HUDEP-2 (cell line): ENCODE measurements around the gene ANK3.

Source experiments
- DNase-seq, 76 experiments: peaks; one replicate each; lab custom pipeline; 2025; ENCODE audit not compliant: unreplicated experiment in 76 of 76; lab: John Stamatoyannopoulos, UW

The ANK3 gene

DNA sequence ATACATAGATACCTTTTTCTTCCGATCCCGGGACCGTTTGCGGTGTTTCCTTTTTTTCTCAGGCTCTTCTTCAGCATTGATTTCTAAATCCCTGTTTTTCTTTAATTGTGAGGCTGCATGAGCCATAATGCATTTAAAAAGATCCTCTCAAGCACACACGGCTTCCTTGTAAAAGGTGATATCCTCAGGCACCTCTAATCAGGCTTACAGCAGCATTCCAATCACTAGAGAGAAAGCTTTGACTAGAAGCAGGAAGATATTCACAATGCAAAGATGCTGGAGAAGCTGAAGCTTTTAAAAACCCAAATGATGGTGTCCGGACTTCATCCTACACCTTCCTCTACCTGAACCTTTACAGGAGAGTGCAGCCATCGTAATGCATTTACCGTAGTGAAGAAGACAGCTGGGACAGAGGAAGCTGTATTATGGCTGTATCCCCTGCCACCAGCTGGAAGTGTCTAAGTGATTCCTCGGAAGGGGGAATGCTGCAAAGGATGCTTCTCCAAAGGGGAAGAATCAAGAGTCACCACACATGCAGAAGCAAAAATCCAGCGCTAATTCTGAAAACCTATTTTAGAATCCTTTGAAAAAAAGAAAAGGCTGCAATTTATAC, at the start of gene ANK3:
ANK3 (minus strand) TSS at position 463 of the 613 bp plus-strand sequence; CDS start at position 126, 337 bp downstream.
- no peak for DNase-seq

DNA sequence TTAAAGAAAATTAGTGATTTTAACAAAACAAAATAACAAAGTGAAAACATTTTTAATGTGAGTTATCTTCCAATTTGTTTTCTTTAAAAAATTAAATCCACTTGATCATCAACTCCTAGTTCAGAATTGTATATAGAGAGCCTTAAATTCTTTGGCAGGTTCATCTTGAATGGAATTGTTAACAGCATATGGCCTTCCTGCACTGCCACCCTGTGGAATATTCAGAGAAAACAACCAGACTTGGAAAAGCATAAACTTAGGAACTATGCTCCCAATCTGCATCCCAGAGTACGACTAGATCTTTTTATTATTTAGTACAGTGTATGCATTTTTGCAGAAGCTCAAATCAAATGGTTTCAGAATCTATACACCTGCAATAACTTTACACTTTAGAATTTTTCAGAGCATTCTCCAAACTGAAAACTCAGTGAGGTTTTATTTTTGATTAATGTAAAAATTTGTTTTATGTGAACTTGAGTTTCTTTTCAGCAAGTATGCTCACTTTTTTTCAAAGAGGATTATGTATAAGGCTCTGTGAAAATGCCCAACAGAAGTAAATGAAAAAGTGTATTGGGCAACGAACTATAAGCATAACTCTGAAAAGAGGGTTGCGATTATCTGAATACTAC, 44.9 kb upstream of the ANK3 start:
- peak in 9 of 76 experiments; percentile 2 to 18 (median 10) for DNase-seq

DNA sequence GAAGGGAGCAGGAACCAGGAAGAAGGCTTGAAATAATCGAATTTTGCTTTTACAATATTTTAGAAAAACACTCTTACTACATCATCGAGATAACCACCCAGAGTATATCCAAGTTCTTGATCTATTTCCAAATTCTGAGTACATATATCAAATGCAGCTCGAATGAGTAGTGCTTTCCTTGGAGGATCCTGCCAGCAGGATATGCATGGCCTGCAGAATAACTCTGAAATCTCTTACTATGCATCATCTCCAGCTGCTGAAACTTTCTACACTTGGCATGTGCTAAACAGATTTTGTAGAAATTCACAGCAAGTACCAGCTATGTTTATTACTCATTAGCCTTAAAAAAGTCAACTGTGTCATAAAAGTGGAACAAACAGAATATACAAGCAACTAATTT, 44.0 kb upstream of the ANK3 start:
- no peak for DNase-seq

DNA sequence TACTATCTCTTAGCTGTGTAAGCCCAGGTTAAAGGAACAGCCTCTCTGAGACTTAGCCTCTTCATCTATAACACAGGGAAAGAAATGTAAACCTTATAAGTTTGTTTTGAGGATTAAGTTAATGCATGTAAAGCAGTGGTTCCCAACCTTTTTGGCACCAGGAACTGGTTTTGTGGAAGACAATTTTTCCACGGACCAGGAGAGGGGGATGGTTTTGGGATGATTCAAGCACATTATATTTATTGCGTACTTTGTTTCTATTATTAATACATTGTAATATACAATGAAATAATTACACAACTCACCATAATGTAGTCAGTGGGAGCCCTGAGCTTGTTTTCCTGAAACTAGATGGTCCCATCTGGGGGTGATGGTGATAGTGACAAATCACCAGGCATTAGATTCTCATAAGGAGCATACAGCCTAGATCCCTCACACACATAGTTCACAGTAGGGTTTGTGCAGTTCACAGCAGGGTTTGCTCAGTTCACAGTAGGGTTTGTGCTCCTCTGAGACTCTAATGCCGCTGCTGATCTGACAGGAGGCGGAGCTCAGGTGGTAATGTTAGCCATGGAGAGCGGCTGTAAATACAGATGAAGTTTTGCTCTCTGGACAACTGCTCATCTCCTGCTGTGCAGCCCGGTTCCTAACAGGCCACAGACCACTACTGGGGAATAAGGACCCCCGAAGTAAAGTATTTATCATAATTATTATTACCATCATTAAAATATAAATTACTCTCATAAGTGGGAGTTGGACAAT, 41.3 kb upstream of the ANK3 start:
- no peak for DNase-seq

DNA sequence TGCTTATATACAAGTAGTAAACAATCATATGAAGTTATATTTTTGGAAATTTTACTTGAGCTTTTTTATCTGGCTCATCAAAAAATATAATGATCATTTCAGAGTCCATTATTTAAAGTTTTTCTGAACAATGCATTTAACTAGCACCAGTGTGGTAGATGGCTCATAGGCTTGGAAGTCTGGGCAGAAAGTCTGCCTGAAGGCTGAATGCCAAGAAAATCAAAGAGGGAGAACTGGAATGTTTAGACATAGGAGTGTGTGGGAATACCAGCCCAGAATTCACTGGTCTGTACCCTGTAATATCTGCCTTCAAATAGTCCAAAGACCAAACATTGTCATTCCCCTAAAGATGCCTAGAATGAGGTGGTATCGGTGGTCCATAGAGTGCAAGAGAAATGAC, 40.3 kb upstream of the ANK3 start:
- DNase-seq, result no peak

DNA sequence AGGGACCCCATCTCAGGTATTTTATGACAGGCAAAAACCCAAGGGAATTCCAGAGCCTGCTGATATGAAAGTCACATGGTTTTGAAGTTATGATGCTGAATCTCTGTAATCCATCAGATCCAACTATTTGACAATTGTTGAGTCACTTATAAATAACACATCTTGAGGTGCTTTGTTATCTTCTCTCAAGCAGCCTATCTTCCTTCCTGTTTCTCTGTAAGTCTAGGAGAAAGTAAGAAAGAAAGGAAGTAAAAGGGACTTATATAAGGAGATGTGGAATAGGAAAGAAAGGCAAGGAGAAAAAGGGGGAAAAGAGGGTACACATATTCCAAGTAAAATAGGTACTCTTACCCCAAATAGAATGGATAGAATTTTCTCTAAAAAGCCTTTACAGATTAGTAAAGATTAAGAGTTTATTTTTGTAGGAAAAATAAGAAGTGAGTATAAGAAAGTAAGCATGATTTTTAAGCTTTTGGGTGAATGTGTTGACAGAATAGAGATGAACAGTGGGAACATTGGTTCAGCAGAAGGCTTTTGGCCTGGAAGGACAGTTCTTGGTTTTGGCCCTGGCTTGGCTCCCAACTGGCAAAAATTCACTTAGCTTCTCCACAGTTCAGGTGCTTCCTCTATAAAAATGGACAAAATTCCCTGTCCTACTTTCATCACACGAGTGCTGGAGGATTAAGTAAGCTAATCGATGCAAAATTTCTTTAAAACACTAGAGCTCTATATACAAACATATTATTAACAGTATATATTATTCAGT, 39.6 kb upstream of the ANK3 start:
- DNase-seq, result no peak

DNA sequence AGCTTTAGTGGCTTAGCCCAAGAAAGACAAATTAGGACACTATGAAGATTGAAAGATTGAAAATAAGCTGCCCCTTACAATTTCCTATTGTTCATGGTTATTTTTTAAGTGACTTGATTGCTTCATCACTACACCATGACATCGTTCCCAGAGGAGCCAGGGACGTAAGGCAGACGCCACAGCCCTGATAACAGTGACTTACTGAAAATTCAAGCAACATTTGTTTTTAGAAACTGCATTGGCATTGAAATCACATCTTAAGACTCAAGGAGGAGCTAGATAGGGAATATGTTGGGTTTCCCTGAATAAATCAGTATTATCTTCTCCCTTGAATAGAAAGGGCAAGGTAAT, 38.7 kb upstream of the ANK3 start:
- no peak for DNase-seq

DNA sequence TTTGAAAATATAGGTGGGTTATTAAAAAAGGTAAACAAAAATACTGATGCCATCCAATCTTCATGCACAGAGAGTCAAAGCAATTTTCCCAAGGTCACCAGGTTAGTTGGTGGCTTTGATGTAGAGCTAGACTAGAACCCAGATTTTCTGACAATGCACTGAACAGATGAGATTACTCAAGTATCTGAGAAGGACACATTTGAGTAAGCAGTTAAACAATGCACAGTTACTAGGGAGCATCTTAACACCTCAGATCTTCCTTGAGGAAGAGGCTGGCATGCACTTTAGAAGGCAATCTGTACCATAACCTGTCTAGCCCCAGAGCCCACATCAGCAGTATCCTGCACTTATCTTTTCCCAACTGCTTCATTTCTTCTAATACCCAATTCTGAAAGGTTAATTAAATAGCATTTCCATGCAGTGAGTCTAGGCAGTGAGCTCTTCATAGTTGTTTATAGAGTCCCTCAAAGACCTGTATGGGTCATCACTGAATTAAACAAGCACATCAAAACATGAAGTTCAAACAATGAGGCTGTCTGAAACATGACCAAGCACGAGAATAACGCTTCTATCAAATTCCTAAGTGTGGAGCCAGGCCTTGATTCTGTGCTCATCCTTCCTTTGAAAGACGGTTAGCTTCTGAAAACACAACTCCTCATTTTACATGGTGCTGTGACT, 38.2 kb upstream of the ANK3 start:
- no peak for DNase-seq

DNA sequence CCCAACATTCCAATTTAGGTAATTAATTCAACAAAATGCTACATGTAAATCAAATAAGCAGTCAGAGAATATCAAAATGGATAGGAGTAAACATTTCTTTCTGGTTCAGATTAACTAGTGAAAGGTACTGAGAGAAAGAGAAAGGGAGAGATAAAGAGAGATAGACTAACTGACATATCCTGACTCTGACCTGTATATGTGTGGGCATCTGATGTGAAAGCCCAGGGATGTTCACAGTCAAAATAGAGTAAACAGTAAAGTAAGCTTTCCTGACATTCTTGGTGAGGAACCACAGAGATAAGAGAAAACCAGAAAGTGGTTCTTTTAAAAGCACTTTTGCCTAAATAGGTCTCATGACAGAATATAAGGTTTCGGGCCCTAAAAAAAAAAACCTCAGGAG, 37.5 kb upstream of the ANK3 start:
- no peak for DNase-seq

DNA sequence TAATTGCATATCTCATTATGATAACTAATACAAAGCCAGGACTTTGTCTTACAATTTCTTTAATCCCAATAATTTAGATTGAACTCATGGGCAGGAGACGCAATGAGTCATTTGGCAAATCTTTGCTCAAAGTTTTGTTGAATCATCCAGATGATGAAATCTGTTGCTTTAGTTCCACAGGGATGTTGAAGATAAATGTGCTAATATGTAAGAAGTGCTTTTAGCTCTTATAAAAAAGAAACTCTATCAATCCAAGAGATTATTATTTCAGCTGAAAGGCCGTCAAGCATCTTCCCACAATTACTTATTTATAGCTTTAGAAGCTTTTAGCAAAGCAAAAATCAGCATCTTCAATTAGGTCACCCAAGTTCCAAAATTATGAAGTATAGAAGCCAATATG, 36.8 kb upstream of the ANK3 start:
- no peak for DNase-seq

DNA sequence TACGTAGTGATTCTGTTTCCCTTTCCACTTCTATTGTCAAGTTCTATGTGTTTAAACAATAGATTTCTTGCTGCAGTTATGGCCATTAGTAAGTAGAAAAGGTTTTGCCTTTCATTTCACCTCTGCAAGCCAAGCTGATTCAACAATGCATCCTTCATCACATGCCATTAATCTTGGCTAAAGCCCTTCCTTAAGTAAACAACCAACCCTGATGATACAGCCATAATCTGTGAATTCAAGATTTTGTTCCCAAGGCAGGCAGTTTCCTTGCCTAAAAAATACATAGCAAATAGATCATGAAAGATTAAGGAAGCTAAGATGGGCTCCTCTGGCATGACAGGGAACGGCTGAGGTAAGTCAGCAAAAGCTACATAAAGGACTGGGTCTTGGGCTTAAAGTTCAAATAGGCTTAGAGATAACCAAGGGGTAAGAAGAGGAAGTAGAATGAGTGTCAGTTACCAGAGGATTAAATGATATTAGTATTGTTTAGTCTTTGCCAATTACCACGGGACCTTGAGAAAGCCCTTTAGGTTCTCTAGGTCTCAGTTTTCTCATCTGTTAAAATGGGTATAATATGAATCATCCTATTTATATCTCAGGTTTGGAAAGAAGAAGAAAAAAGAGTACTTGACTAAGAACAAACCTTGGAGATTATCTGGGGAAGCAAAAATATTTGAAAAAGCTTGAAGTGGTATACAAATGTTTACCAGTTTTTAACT, 35.9 kb upstream of the ANK3 start:
- no peak for DNase-seq

DNA sequence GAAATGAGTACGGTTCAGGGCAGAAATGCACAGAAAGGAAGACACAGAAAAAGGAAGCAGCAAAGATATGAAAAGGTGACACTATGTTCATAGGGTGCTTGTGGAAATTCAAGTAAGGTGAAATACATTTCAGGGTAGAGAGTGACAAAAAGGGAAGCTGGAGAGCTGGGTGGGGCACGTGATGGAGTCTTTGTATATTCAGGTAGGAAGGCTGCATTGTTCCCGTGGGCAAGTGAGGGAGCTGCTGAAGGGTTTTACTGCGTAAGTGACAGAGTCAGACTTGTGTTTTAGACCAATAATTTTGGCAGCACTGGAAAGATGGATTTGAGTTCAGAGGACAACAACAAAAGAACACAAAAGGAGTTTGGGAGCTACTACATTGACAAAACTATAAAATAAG, 35.3 kb upstream of the ANK3 start:
- DNase-seq, result no peak

DNA sequence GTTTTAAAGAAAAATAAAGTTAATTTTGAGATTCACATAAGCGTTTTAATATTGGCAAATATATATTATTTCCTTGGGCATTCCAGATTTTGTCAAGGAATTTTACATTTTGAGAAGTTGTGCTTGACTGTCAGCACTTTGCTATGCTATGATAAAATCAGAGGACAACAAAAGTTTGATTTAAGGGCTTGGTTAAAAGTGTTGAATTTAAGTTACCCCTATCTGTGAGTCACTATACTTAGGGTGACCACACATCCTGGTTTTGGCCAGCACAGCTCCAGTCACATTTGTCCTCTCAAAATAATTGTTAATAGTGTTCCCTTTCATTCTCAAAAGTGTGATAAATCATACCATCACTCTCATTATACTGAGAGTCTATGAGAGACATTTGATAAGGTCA, 34.2 kb upstream of the ANK3 start:
- DNase-seq, result no peak

DNA sequence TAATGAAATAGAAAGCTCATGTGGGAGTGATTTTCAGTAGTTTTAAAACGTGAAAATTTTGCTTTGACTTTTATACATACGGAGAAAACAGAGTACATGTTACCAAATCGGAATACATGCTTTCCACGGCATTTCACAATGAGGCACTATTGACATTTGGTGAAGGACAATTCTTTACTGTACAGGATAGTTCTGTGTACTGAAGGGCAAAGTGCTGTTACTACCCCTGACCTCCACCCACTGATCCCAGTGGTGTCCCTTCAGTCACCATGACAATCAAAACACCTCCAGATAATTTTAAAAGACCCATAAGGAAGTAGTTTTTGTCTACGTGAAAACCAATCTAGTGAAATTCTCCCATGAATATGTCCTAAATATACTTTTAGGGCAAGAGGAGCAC, 33.1 kb upstream of the ANK3 start:
- DNase-seq, result no peak

DNA sequence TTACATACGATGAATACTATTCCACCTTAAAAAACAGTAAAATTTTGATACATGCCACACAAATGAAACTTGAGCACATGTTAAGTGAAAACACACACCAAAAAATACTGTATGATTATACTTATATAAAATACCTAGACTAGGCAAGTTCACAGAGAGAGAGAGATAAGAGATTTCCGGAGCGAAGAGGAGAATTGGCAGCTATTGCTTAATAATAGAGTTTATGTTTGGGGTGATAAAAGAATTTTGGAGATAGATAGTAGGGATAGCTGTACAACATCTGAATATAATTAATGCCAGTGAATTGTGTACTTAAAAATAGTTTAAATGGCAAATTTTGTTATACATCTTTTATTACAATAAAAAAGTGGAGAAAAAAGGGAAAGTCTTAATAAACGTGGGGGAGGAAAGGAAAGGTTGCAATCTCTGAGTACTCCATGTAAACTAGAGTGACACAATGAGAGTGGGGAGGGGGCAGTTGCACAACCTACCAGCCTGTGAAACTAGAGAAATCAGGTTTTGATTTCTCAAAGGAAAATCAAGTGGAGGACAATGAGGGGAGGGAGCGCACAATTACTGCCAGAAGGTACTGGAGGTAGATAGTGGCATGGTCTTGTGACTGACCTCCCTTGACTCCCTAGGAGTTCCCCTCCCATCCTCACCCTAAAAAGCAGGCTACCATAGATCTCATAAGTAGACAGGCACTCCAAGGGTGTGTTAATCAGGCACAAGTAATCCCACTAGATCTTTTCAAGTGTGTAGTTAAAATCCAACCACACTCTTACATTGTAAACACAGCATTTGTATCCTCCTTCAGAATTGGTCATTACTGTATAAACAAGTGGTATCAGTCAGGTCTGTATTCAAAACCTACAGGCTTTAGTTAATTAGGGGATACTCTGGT, 31.6 kb upstream of the ANK3 start:
- DNase-seq, result no peak

DNA sequence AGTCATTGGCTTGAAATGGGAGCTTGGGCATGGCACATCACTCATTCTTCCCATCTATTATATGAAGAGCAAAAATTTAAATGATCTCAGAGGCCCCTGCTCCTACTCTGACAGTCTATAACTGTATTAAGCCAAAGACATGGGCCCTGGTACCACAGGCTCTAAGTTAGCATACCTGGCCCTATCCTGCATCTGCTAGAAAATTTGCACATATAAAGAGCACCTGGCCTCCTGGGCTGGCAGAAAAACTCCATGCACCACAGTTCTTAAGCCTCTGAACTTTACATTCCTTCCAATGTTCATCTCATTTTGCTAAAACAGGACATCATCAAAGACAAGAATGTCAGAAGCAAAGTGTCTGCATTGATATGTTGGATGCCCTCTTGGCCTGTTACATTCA, 29.6 kb upstream of the ANK3 start:
- DNase-seq, result no peak

DNA sequence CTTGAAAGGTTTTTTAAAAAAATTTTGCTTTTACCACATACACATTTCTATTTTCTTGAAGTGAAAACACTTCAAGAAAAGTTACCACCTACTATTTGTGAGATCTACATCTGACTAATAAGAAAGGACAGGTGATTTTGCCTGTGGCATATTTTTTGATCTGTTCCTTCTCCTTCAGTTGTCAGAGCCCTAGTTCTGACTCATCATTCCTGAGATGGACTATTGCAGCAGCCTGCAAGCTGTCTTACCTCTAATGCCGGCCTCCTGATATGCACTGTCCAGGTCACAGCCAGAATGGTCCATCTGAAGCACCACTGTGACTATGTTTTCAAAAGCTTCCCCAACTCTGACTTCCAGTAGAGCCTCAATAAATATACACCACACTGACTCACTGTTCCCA, 28.2 kb upstream of the ANK3 start:
- no peak for DNase-seq

DNA sequence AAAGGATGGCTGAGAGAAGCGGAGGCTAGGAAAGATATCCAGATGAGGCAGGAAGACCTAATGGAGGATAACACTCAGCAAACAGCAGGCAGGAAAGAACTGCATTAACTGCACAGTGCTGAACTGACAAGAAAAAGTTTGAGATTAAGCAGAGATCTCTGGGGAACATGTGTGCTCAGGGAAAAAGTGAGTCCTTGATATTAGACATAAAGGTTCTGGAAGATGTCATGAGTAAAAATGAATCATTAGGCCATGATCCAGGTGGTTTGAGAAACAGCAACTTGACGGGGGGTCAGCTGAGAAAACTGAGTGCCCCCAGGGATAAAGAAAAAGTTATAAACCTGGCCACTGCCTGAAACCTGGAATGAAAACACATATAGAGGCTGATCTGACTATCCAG, 27.3 kb upstream of the ANK3 start:
- no peak for DNase-seq

DNA sequence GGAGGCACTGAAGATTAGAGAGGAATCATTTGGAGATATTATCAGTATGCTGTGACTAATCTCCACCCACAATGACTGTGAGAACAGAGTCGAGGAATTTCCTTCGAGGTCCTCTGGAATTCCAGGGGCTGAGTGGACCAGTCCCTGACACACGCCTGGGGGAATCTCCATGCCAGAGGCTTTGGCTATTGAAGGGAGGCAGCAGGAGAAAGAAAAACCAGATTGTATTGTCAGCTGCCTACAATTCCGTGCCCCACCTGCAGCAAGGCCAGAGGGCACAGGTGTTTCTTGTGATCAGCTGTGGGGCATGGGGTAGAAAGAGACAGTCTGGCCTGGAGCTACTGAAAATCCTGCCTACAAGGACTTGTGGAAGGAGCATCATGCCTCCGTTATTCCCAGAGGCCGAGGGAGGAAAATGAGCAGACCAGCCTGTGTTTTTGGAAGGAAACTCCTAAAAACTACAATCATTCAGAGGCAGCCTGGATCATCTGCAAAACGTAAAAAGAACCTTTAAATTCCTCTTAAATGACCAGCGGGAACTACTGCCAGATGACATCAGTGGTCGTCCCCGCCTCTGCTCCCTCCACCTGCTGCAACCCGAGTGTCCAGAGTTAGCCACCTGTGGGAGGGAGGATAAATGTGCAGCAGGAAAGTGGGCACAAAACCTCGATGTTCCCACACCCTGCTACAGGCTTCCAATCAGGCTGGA, 25.4 kb upstream of the ANK3 start:
- DNase-seq, result no peak
